ENCODE results near the gene GNB2.

GNB2 gene

GRCh38 chr7:100673302-100673941 lies at the start of gene GNB2:
GNB2 (plus strand) TSS chr7:100673740; CDS start chr7:100676266, 2,526 bp downstream.
- Histone ChIP-seq H3K9ac (ENCODE audit: low read depth, low read length) (peak within 1 kb of the TSS; percentile 100), H3K36me3 (ENCODE audit: control insufficient read depth, insufficient read depth, low read length) (peaks cover 19% of the 10 kb centered on the region), H3K9me3 (ENCODE audit: control insufficient read depth, insufficient read depth, low read length) (no peaks in the 10 kb centered on the region), H3K4me3 (ENCODE audit: low read depth, low read length) (peak within 1 kb of the TSS; percentile 85), H3K27me3 (ENCODE audit: control insufficient read depth, insufficient read depth, low read length) (peaks cover 2% of the 10 kb centered on the region; the same call in 1 of the 2 replicates), H3K4me1 (ENCODE audit: control insufficient read depth, insufficient read depth, low read length) (no peaks in the 10 kb centered on the region), H3K27ac (ENCODE audit: low read depth, low read length) (peak within 1 kb of the TSS; percentile 99)

DNA sequence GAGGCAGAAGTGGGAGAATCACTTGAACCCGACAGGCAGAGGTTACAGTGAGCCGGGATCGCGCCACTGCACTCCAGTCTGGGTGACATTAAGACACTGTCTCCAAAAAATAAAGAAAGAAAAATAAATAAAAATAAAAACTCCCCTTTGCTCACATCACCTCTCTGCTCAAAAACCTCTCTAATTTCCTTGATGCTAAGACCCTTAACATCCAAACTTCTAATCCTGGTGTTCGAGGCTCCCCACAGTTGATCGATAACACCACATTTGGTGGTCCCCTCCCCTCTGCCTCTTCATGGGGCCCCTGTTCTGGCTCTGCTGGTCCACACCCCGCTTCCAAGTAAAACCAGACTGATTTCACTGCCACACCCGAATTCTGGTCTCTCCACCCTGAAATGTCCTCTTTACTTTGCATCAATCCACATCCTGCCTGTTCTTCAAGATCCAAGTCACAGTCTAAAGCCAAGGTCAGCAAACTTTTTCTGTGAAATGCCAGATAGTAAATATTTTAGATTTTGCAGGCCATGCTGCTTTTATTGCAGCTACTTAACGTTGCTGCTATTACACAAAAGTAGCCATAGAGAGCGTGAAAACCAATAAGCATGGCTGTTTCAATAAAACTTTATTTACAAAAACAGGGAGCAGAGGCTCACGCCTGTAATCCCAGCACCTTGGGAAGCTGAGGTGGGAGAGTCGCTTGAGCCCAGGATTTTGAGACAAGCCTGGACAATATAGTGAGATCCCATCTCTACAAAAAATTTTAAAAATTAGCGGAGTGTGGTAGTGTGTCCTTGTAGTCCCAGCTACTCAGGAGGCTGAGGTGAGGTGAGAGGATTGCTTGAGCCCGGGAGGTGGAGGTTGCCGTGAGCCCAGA lies 49.4 kb upstream of the GNB2 start:
- H3K4me3 ChIP-seq (ENCODE audit: low read depth, low read length) = no peak overlapping the region
- H3K9ac ChIP-seq (ENCODE audit: low read depth, low read length) = no peak overlapping the region
- no peaks in the 10 kb centered on the region for H3K9me3 ChIP-seq (ENCODE audit: control insufficient read depth, insufficient read depth, low read length)
- H3K27ac ChIP-seq (ENCODE audit: low read depth, low read length) = no peak overlapping the region
- H3K27me3 ChIP-seq (ENCODE audit: control insufficient read depth, insufficient read depth, low read length) = peaks cover 5% of the 10 kb centered on the region
- peaks cover 3% of the 10 kb centered on the region; the same call in 1 of the 2 replicates for H3K4me1 ChIP-seq (ENCODE audit: control insufficient read depth, insufficient read depth, low read length)
- H3K36me3 ChIP-seq (ENCODE audit: control insufficient read depth, insufficient read depth, low read length) = no peaks in the 10 kb centered on the region

DNA sequence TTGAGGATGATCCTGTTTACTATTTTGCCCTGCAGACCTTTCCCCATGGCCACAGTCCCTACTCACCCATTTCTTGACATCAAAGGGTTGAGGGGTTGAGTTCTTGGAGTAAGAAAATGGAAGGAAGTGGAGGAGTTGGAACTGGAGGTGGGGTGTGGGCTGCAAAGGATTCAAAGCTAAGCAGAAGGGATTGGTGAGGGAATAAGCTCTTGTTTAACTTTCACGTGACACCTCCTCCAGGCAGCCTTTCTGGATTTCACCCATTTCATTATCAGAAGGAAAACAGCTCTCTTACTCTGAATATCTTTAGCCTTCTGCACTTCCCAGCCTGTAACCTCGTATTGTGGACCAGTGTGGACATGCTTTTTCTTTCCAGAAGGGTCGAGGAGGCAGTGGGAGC lies 47.5 kb upstream of the GNB2 start:
- no peak overlapping the region for H3K9ac ChIP-seq (ENCODE audit: low read depth, low read length)
- H3K4me3 ChIP-seq (ENCODE audit: low read depth, low read length) = peak overlapping the region; percentile 56
- H3K27ac ChIP-seq (ENCODE audit: low read depth, low read length) = no peak overlapping the region
- H3K9me3 ChIP-seq (ENCODE audit: control insufficient read depth, insufficient read depth, low read length) = no peaks in the 10 kb centered on the region
- H3K27me3 ChIP-seq (ENCODE audit: control insufficient read depth, insufficient read depth, low read length) = peaks cover 5% of the 10 kb centered on the region
- H3K36me3 ChIP-seq (ENCODE audit: control insufficient read depth, insufficient read depth, low read length) = no peaks in the 10 kb centered on the region
- peaks cover 3% of the 10 kb centered on the region; the same call in 1 of the 2 replicates for H3K4me1 ChIP-seq (ENCODE audit: control insufficient read depth, insufficient read depth, low read length)

DNA sequence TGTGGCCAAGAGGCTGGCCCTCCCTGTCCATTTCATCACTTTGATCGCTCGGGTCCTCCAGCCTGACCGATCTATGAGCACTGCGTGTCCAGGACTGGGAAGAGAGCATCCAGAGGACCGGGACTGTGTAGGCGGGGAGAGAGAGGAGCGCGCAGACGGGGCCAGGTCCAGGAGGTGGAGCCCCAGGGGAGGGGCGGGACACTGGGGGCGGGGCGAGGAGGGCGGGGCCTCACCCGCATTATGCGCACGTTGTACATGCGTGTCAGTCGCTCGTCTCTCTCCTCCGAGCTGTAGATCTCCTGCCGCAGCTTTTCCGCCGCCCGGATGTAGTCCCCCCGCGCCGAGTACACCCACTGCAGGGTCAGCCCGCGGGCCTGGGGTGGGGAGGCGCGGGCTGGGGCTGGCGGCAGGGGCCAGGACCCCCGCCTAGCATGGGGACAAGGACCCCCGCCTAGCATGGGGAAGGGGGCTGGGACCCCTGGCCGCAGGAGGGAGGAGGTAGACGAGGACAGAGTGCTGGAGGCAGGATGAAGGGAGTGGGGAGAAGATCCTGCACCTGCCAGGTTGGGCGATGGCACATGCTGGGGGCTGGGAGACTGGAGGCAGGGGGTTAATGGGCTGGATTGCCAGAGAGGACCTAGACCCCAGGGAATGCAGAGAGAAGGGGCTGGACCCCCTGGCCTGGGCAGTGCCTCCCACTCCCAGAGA lies 46.9 kb upstream of the GNB2 start:
- Histone ChIP-seq H3K27me3 (ENCODE audit: control insufficient read depth, insufficient read depth, low read length) (peaks cover 5% of the 10 kb centered on the region), H3K36me3 (ENCODE audit: control insufficient read depth, insufficient read depth, low read length) (no peaks in the 10 kb centered on the region), H3K9ac (ENCODE audit: low read depth, low read length) (no peak overlapping the region), H3K9me3 (ENCODE audit: control insufficient read depth, insufficient read depth, low read length) (no peaks in the 10 kb centered on the region), H3K4me3 (ENCODE audit: low read depth, low read length) (peak overlapping the region; percentile 56), H3K4me1 (ENCODE audit: control insufficient read depth, insufficient read depth, low read length) (peaks cover 3% of the 10 kb centered on the region; the same call in 1 of the 2 replicates), H3K27ac (ENCODE audit: low read depth, low read length) (no peak overlapping the region)

DNA sequence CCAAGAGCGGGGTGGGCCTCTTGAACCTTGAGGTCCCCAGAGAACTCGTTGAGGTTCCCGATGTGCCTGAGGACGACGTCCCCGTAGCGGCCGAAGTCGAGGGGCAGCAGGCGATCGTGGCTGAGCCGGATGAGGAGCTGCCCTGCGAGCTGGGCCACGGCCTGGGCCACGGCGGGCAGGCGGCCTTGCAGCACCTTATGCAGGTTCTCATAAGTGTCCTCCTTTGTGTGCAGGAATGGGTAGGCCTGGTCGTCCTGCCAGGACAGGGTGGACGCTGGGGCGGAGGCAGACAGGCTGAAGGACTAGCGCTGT lies 46.3 kb upstream of the GNB2 start:
- H3K4me1 ChIP-seq (ENCODE audit: control insufficient read depth, insufficient read depth, low read length) = peaks cover 3% of the 10 kb centered on the region; the same call in 1 of the 2 replicates
- peak overlapping the region; percentile 56; the same call in 1 of the 2 replicates for H3K4me3 ChIP-seq (ENCODE audit: low read depth, low read length)
- H3K27me3 ChIP-seq (ENCODE audit: control insufficient read depth, insufficient read depth, low read length) = peaks cover 9% of the 10 kb centered on the region
- no peaks in the 10 kb centered on the region for H3K36me3 ChIP-seq (ENCODE audit: control insufficient read depth, insufficient read depth, low read length)
- no peak overlapping the region for H3K27ac ChIP-seq (ENCODE audit: low read depth, low read length)
- no peak overlapping the region for H3K9ac ChIP-seq (ENCODE audit: low read depth, low read length)
- no peaks in the 10 kb centered on the region for H3K9me3 ChIP-seq (ENCODE audit: control insufficient read depth, insufficient read depth, low read length)

GRCh38 chr7:100629117-100629716 lies 44.3 kb upstream of the GNB2 start:
- Histone ChIP-seq H3K36me3 (ENCODE audit: control insufficient read depth, insufficient read depth, low read length) (no peaks in the 10 kb centered on the region), H3K27me3 (ENCODE audit: control insufficient read depth, insufficient read depth, low read length) (peaks cover 20% of the 10 kb centered on the region), H3K4me1 (ENCODE audit: control insufficient read depth, insufficient read depth, low read length) (peaks cover 3% of the 10 kb centered on the region; the same call in 1 of the 2 replicates), H3K4me3 (ENCODE audit: low read depth, low read length) (no peak overlapping the region), H3K9me3 (ENCODE audit: control insufficient read depth, insufficient read depth, low read length) (no peaks in the 10 kb centered on the region), H3K27ac (ENCODE audit: low read depth, low read length) (no peak overlapping the region), H3K9ac (ENCODE audit: low read depth, low read length) (no peak overlapping the region)

- H3K36me3 ChIP-seq (ENCODE audit: control insufficient read depth, insufficient read depth, low read length) = no peaks in the 10 kb centered on the region
- no peaks in the 10 kb centered on the region for H3K9me3 ChIP-seq (ENCODE audit: control insufficient read depth, insufficient read depth, low read length)
- peaks cover 3% of the 10 kb centered on the region; the same call in 1 of the 2 replicates for H3K4me1 ChIP-seq (ENCODE audit: control insufficient read depth, insufficient read depth, low read length)
- no peak overlapping the region for H3K9ac ChIP-seq (ENCODE audit: low read depth, low read length)
- no peak overlapping the region for H3K27ac ChIP-seq (ENCODE audit: low read depth, low read length)
- H3K4me3 ChIP-seq (ENCODE audit: low read depth, low read length) = no peak overlapping the region
- H3K27me3 ChIP-seq (ENCODE audit: control insufficient read depth, insufficient read depth, low read length) = peaks cover 20% of the 10 kb centered on the region
These were observed 43.5 kb upstream of the GNB2 start for GRCh38 chr7:100630066-100630465.

DNA sequence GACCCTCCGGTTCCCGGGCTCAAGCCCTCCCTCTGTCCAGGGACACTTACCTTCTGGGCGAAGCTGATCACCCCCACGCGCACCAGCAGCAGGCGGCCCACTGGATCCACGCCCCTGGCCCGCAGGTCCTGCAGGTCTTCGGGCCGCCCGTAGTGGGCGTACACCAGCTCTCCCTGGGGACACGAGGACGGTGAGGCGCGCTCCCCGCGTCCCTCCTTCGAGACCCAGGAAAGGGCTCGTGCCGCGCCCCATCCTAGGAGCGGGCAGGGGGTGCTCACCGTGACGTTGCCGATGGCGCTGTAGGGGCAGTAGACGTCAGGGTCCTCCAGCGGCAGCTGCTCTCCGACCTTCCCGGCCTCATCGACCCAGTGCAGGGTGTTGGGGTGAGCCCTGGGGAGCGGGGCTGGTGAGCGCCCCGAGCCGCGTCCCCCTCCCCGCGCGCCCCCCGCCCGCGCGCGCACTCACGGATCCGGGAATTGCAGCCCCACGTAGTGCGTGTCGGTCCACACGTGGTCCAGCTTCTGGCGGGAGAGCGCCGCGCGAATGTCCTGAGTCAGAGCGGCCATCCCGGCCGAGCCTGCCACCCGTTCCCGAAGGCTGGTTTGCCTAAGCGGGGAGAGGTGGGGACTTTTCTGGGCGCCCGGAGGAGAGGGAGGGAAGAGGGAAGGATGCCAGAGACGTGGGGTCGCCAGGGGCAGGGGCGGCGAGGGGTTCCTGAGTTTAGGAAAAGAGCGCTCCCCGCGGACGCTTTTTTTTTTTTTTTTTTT lies 40.4 kb upstream of the GNB2 start:
- H3K27me3 ChIP-seq (ENCODE audit: control insufficient read depth, insufficient read depth, low read length) = peaks cover 15% of the 10 kb centered on the region
- no peaks in the 10 kb centered on the region for H3K4me1 ChIP-seq (ENCODE audit: control insufficient read depth, insufficient read depth, low read length)
- H3K4me3 ChIP-seq (ENCODE audit: low read depth, low read length) = peak overlapping the region; percentile 73
- H3K27ac ChIP-seq (ENCODE audit: low read depth, low read length) = no peak overlapping the region
- H3K9me3 ChIP-seq (ENCODE audit: control insufficient read depth, insufficient read depth, low read length) = no peaks in the 10 kb centered on the region
- H3K36me3 ChIP-seq (ENCODE audit: control insufficient read depth, insufficient read depth, low read length) = no peaks in the 10 kb centered on the region
- H3K9ac ChIP-seq (ENCODE audit: low read depth, low read length) = 0 out of 2 replicates have a peak overlapping the region, but pooled peaks have one; percentile 33

DNA sequence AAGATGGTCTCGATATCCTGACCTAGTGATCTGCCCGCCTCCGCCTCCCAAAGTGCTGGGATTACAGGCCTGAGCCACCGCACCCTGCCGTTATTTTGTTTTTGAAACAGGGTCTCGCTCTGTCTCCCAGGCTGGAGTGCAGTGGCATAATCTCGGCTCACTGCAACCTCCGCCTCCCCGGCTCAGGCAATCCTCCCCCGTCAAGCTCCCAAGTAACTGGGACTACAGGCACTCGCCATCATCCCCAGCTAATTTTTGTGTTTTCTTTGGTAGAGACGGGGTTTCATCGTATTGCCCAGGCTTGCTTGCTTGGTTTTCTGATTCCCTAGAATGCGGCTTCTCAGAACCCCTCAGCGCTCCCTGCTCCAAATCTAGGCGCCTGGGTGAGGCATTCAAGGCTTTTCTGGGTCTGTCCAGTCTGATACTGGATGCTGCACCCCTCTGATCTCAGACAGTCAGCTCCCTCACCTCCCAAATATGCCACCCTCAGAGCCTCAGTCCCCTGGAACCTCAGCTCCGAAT lies 33.5 kb upstream of the GNB2 start:
- H3K9me3 ChIP-seq (ENCODE audit: control insufficient read depth, insufficient read depth, low read length) = no peaks in the 10 kb centered on the region
- H3K27me3 ChIP-seq (ENCODE audit: control insufficient read depth, insufficient read depth, low read length) = no peaks in the 10 kb centered on the region
- H3K9ac ChIP-seq (ENCODE audit: low read depth, low read length) = no peak overlapping the region
- H3K4me3 ChIP-seq (ENCODE audit: low read depth, low read length) = no peak overlapping the region
- H3K27ac ChIP-seq (ENCODE audit: low read depth, low read length) = no peak overlapping the region
- no peaks in the 10 kb centered on the region for H3K36me3 ChIP-seq (ENCODE audit: control insufficient read depth, insufficient read depth, low read length)
- H3K4me1 ChIP-seq (ENCODE audit: control insufficient read depth, insufficient read depth, low read length) = no peaks in the 10 kb centered on the region
